Hepatic stellate cell (primary cell): ENCODE data around the gene MAPK12.

Experiments used
- DNase-seq: peaks from one replicate; pipeline ENCODE4 v3.0.0; 2011; ENCODE audit warnings: low spot score

Gene MAPK12

GRCh38 chr22:50261615-50262459, at the start of gene MAPK12:
MAPK12 (minus strand) TSS chr22:50261683; CDS start chr22:50261509, 174 bp downstream.
- peak; percentile 70 for DNase-seq

DNA sequence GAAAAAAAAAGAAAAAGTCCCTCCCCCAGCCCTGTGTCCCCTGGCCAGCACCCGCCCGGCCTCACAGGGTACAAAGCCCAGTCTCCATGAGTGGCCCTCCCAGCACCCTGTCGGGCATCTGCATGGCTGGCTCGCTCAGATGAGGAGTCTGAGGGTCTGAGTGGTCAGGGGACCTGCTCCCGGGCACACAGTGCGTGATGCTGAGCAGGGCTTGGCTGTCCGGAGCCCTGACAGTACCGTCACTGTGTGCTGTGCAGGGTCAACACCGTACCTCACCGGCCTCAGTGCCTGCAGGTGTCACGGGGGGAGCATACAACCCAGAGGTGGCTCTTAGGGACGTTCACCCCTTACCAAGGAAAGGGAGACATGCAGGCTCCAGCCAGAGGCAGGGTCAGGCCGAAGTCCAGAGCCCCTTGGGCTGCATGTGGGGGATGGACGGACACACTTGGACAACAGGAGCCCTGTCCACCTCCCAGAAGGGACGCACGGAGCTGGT, 49.5 kb upstream of the MAPK12 start:
- DNase-seq = no peak

DNA sequence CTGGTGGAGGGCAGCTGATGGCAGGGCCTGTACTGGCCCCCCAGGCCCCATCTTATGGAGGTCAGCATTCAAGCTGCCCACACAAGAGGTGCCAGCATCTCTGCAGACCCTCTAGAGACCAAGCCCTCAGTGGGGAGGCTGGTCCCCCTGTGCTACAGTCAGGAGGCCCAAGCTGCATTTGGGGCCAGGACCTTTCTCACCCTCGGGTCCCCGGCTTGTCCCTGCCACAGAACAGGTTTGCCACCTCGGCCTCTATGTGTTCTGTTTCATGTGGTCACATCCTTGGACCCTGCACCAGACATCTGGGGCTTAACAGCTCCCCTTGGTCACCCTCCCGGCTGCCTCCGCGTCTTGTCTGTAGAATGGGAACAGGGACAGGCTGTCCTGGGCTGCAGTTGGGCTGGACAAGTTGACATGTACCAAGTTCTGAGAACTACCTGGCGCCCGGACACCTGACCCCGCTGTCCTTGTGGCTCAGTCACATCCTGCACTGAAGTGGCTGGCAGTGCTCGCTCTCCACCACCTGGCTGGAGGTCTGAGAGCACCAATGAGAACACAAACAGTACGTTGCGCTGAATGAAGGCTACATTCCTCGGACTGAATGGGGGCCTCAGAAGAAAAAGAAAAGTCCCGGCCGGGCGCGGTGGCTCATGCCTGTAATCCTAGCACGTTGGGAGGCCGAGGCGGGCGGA, 48.7 kb upstream of the MAPK12 start:
- DNase-seq = no peak

- DNase-seq = no peak
These were observed 48.1 kb upstream of the MAPK12 start for GRCh38 chr22:50309601-50309991.

DNA sequence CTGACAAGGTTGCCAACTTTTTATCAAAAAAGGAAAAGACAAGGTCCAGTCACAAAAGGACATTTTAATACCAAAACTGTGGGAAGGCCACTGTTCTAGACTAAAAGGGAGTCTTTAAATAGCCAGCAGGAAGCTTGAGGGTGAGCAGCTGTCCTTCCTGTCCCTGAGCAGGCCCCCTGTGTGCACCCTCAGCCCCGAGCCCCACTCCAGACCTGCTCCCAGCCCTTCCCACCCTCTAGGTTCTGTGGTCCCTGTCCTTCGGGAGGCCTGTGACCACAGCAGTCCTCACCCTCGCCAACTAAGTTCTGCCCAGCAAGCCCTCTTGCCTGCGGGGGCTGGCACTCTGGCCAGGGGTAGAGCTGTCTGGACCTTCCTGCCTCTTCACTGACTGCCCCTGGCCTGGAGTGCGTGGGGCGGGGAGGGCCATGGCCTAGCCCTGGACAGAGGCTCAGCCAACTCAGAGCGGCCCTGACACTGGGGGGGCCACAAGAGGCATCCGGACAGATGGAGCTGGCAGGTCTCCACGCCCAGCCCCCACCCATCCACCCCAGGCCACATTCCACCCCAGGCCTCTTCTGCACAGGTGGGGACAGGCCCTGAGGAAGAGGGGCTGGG, 47.6 kb upstream of the MAPK12 start:
- DNase-seq = no peak

DNA sequence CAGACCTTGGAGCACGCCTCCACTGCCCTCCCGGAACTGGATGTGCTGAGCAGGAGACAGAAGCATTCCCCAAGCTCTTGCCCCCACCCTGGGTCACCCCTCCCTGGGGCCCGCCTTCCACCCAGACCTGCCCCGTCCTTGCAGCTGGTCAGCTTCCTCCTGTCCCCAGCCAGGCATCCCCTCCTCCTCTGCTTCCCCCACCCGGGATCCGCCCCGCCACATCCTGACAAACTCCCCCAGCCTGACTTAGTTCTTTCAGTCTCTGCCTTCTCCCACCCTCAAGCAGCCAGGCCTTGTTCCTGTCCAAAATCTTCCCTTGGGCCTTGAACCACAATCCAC, 47.1 kb upstream of the MAPK12 start:
- DNase-seq = peak; percentile 89

DNA sequence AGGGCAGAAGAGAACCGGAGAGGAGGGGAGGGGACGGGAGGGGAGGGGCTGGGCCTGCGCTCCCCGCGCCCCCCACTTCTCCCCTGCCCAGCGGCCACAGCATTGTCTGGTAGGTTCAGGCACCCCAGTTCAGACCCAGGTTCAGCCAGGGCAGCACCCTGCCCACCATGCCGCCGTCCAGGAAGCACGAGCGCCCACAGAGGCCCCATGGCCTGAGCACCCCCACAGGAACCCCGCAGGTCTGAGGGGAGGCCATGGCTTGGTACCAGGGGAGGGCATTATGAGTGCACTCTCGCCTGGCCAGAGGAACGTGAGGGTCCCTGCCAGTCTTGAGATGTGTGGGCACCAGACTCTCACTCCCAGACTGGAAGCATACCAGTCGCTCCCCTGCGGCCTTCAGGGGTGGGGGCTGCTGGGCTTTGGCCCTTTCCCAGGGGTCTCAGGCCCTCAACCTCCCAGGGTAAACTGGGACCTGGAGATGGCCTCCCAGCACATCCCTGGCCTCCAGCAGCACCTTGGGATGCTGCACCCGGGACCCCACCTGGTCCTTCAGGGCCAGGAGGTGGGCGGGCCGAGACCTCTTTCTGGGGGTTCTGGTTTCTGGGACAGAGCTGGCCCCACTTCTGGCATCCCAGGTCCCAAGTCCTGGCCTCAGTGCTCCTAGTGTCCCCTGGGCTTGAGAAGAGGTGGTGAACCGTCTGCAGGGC, 46.6 kb upstream of the MAPK12 start:
- no peak for DNase-seq

DNA sequence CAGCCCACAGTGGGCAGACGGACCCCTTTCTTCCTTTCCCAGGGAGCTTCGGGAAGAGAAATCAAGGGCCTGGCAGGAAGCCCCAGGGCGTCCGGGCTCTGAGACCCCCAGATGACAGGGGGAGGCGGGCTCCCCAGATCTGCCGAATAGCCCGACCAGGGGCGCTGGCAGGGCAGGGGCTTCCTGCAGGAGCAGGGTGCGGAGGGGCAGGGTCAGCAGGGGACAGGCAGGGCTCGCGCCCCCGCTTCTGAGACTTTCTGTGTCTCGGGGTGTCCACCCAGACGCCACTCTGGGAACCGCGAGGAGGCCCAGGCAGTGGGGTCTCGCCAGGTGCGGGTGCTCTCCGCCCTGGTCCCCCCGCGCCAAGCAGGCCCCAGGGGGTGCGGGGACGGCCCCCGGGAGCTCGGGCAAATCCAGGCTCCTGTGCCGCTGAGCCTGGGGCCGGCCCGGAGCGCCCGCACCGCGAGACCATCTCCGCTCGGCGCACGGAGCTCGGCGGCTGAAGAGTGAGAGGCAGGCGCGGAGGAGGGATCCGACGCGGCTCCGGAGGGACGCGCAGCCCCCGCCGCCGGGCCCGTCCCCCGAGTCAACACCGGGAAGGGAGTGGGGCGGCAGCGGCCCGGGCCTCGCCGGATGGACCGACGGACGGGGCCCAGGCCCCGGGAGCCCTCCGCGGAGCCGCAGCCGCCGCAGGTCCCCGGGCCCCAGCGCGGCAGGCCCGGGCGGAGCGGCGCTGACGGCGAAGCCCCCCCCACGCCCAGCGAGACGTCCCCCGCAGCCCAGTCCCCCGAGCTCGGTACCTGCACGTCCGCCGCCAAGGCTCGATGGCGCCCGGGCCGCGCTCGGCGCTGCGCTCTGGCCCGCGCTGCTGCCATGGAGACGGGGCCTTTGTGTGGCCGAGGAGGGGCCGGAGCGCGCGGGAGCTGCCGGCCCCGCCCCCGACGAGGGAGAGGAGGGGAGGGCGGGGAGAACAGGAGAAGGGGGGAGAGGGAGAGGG, 45.6 kb upstream of the MAPK12 start, which contains the start of gene PLXNB2:
Gene PLXNB2 (minus strand): TSS at position 894 of the 997 bp plus-strand sequence. CDS start 17,062 bp downstream, outside the sequence.
- peak; percentile 76 for DNase-seq

DNA sequence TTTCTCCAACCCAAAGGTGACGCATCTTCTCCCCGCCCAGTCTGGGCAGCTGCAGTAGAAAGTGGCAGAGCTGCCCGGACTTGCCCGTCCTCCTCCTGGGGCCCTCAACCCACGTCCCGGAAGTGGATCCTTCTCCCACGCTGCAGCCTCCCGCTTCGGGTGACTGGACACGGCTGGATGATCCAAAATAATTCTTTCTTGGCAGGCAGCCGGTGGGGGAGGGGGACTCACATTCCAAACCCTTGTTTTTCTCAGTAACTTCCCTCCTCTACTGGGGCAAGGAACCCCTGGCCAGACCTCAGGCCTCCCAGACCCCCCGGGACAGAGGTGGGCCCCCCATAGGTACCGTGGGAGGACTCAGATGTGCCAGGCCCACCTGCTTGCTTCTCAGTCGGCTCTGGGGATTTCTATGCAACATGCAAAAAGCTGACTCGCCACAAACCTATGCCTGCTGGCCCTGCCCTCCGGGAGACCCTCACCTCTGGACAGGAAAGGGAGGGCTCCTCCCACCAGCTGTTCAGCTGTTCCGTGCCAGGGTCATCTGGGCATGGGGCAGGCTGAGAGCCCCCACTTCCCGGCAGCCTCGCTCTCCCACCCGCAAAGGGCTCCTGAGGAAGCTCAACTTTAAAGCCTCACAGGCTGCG, 44.6 kb upstream of the MAPK12 start:
- peak; percentile 99 for DNase-seq

GRCh38 chr22:50305393-50305922, 44.0 kb upstream of the MAPK12 start:
- peak; percentile 53 for DNase-seq

GRCh38 chr22:50304528-50305392, 43.3 kb upstream of the MAPK12 start:
- peak; percentile 60 for DNase-seq

- DNase-seq = peak; percentile 49
These were observed 42.5 kb upstream of the MAPK12 start for GRCh38 chr22:50303848-50304527.

- no peak for DNase-seq
These were observed 42.0 kb upstream of the MAPK12 start for GRCh38 chr22:50303515-50303847.

DNA sequence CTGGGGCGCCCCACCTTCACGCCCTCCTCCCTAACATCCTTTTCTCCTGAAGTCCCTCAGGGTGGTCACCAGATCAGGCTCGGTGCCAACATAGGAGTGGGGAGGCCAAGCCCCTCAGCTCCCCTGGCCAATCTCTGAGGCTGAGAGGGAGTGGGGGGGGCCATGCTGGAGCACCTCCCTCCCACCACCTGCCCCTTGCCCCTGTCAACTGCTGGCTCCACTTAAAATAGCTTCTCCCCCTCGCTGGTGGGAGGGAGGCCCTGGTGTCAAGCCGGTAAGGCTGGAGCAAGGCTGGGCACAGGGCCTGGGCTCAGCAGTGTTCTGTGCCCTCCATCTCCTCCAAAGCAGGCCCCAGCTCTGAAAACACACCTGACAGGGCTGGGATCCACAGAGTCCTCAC, 41.1 kb upstream of the MAPK12 start:
- no peak for DNase-seq

DNA sequence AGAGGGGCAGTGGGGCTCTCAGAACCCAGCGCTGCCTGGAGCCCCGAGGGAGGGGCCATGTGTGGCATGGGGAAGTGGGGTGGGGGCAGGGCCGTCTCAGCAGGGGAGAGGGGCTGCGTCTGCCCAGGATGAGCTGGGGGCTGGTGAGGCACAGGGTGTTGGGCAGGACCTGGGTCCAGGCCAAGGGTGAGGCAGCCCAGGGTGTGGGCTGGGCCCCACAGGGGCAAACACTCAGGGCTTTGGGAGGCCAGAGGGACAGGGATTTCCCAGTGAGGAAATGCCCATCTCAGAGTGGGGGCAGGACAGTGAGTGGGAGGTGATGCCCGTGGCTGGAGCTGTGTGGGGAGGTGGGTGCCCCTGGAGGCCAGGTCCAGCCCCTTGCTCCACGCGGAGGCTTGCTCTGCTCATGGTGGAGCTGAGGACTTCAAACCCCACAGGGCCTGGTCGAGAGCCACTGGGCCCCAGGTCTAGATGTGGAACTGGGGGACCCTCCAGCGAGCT, 40.6 kb upstream of the MAPK12 start:
- DNase-seq = no peak

- no peak for DNase-seq
These were observed 40.1 kb upstream of the MAPK12 start for GRCh38 chr22:50301581-50301991.

DNA sequence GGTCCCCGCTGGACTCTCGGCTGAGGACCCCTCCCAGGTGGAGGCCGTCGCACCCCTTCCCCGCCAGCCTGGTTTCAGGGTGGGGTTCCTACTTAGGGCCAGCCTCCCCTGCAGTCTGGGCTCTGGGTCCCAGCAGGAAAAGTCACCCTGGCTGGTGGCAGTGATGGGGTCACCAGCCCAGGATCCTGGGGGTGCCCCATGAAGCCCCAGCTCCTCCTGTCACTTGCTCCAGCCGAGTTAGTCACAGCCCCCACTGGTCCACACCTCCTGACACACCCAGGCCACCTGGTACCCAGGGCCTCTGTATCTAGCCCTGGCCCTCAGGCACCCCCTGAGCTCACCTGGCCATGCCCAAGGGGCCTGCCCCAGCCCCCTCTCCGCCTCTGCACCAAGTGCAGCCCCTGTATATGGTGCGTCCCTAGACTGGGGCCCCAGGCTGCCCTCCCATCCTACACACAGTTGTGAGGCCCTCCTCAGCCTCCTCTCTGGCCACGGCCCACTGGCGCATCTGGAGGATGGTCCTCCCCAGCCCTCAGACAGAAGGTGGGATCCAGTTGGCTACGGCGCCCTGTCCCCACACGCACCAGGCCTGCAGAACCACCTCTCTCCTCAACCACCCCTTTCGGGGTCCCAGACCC, 39.3 kb upstream of the MAPK12 start:
- DNase-seq = no peak
